SK-N-MC (cell line): ENCODE data around the gene LRRC4C.

Experiments
- EZH2 ChIP-seq: fragments of 200-600 bp; sonication (generic); IDR thresholded peaks from one replicate; pipeline ENCODE4 v1.6.1; 2017; ENCODE audit warnings: antibody characterized with exemption
- FOXP2 ChIP-seq: optimal IDR thresholded peaks from 2 replicates; pipeline ENCODE3; 2011; ENCODE audit warnings: mild to moderate bottlenecking, moderate library complexity; ENCODE audit not compliant: insufficient read depth; ENCODE audit errors: extremely low read length, control extremely low read depth
- POLR2AphosphoS5 ChIP-seq: IDR thresholded peaks from 2 replicates; pipeline ENCODE4 v1.6.1; 2012; ENCODE audit warnings: mild to moderate bottlenecking, low read depth, low read length, borderline replicate concordance

DNA sequence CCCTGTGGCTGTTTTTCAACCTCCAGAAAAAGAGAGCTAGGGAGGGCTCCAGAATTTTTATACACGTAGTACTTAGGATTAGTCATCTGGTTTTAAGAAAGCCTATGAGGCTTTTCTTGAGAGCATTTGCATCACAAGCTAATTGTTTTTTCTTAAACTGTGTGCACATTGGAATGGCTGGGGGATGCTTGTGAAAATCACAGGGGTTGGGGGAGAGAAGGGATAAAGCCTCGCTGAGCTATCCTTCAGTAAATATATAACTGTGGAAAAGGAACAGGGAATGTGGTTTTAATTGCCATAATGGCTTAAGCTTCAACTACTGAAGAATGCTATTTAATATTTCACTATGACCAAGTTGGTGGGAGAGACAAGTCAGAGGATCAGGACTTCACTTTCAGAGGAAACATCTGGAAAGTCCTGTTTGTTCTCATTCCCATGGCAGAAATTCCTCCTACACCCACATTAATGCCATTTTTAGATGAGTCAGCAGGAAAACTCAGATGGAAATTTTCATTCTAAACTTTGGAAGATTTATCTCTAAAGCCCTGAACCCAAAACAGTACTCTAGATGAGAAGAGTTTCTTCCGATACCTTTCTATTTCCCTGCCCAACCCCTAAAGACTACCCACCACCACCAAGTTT, 591.3 kb downstream of the LRRC4C start:
- TF ChIP-seq POLR2AphosphoS5 (no peak), EZH2 (no peak), FOXP2 (no peak)
